SH-SY5Y (cell line): ENCODE measurements around the gene SMYD3.

Source experiments
- GATA2 ChIP-seq: IDR thresholded peaks from 2 replicates; pipeline ENCODE4 v1.6.1; 2011; ENCODE audit warnings: mild to moderate bottlenecking, low read depth, low read length
- GATA3 ChIP-seq: IDR thresholded peaks from 2 replicates; pipeline ENCODE4 v1.6.1; 2011; ENCODE audit warnings: low read depth, mild to moderate bottlenecking, low read length, moderate library complexity

Gene SMYD3

DNA sequence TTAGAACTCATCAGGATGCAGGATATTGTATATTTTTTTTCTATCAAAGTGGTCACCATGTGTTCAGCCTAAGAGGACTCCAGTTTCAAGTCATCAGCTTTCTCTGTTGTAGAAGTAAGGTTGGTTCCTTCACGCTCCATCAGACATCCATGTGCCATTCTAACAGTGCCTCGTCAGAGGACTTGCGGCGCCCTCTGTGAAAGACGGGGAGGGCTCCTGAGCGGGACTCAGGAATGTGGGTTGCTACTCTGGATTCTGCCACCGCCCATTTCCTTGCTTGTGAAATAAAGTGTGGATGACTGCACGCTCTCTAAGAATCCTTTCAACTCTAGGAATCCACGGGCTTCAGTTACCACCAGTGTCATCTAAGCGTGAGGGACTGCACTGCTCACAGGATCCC lies 758.8 kb downstream of the SMYD3 start:
- TF ChIP-seq GATA3 (no peak), GATA2 (no peak)

DNA sequence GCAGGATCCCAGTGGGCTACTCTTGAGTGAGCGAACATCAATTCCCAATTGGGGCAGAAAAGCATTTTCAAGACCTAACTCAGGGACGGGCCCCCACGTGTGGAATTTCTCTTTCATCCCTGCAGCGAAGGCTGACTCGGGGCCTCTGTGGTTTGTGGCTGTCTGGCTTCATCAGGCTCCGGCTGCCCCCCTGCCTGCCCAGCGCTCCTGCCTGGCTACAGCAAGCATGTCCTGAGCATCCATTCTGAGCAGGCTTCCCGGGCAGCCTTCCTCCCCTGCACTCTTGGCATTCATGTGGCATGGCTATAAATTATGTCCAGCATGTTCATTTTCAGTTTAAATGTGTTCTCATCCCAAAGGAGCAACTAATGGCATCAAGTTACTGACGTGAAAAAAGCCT lies 764.2 kb downstream of the SMYD3 start:
- TF ChIP-seq GATA2, result no peak
- no peak for TF ChIP-seq GATA3

DNA sequence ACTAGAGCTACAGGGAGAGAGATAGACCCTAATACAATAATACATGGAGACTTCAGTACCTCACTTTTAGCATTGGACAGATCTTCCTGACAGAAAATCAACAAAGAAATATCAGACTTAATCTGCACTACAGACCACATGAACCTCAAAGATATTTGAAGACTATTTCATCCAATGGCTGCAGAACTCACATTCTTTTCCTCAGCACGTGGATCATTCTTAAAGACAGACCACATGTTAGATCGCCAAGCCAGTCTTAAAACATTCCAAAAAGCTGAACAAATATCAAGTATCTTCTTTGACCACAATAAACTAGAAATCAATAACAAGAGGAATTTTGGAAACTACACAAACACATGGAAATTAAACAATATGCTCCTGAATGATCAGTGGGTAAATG lies 776.3 kb downstream of the SMYD3 start:
- TF ChIP-seq GATA2, result no peak
- TF ChIP-seq GATA3, result no peak

DNA sequence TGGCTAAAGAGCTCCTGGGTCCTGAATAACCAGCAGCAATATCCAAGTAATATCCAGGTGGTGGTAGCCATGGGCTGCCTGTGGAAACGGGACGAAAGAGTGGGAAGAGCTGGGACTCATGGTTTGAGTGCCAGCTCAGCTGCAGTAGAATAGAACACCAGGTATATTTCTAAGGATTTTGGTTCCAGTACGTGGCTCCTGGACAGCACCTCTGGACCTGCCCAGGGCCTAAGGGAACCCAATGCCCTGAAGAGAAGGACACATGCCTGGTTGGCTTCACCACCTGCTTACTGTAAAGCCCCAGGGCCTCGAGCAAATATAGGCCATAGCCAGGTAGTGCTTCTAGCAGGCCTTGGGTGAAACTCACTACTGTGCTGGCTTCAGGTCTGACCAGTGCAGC lies 785.6 kb downstream of the SMYD3 start:
- TF ChIP-seq GATA2, result no peak
- no peak for TF ChIP-seq GATA3

GRCh38 chr1:245718951-245719350 lies 788.1 kb downstream of the SMYD3 start:
- TF ChIP-seq GATA3 (no peak), GATA2 (no peak)

- TF ChIP-seq GATA3 (no peak), GATA2 (no peak)
Observed at GRCh38 chr1:245718123-245718522, 789.0 kb downstream of the SMYD3 start.

GRCh38 chr1:245717611-245718010 lies 789.5 kb downstream of the SMYD3 start:
- TF ChIP-seq GATA3 (no peak), GATA2 (no peak)

DNA sequence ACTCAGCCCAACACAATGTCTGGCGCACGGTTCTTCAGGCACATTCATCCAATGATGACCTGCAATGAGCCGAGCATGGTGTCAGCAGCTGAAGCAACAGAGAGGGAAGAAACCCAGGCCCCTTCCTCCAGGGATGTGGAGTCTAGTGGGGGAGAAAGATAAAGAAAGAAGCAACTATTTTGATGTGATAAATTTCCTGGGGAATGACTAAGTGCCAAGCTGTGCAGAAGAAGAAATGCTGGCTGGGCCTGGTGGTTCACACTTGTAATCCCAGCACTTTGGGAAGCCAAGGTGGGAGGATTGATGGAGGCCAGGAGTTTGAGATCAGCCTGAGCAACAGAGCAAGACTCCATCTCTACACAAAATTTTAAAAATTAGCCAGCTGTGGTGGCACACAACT lies 790.5 kb downstream of the SMYD3 start:
- TF ChIP-seq GATA2, result no peak
- no peak for TF ChIP-seq GATA3

DNA sequence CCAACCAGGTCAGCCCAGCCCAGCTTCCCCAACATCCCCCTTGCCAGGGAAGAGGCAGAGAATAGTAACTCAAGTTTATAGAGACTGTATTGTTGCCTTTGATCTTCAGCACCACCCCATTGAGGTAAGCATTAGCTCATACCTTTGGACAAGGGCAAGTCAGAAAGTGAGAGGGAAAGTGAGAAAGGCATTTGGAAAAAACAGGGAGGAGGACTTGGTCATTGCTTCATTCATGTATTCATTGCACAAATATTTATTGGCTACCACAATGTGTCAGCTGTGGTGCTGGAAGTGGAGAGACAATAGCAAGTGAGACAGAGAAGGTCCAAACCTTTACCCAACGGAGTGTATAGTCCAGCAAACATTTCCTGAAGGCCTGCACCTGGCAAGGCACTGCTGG lies 791.1 kb downstream of the SMYD3 start:
- TF ChIP-seq GATA3 (no peak), GATA2 (no peak)

- TF ChIP-seq GATA3 (no peak), GATA2 (no peak)
Observed at GRCh38 chr1:245715291-245715701, 791.8 kb downstream of the SMYD3 start.

DNA sequence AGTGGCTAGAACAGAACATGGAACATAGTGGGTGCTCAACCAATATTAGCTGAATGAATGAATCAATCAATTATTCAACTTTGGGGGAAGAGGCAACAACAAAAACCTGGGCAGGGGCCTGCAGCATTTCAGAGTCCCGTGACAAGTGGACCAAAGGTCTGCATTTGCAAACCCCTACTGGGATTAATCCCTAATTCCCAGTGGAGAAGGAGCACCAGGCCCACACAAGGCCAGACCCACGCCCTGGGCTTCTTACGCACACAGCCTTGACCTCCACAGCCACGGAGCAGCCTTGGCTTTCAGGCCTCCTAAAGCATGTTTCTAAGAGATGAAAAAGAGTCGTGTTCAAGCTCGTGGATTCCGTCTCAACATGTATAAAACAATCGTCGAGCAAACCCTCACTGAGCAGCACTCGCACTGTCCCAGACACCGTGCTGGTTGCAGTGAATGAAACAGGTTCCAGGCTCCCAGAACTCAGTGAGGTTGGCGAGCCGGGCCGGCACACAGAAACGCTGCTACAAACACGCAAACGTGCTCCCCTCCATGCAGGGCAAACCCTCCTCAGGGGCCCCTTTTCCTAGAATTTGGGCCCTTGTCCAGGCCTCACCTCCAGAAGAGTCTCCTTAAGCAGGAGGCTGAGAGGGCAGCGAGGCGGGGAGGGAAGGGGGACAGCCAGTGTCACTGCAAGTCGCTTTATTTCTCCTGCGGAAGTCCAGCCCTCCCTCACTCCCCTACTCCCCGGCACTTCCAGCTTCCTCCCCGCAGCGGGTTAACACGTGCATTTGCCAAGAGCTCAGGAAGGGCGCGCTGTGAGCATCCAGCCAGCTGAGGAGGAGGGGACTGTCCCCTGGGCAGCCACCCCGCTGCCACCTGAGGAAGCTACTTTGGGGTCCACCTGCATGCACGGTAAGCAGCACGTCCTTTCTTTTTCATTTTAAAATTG lies 795.8 kb downstream of the SMYD3 start:
- no peak for TF ChIP-seq GATA3
- no peak for TF ChIP-seq GATA2

- TF ChIP-seq GATA3, result no peak
- no peak for TF ChIP-seq GATA2
Observed at GRCh38 chr1:245707941-245708340, 799.1 kb downstream of the SMYD3 start.

DNA sequence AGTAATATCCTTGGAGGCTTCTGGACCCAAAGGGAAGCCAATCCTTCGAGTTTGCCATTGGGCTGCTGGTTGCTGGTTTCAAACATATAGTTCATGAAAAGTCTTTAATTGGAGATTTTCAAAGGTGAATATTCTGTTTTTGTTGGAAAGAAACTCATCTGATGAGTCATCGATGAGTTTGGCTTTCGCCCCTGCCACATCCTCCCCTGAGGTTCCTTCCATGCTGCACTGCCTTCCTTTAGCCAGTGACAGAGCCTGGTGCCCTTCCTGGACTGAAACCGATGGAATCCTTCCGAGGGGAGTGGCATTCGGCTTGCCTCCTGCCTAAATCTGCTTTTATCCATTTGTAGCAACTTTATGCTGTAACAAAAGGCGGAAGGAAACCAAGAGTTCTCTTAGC lies 802.3 kb downstream of the SMYD3 start:
- TF ChIP-seq GATA3, result no peak
- no peak for TF ChIP-seq GATA2

- no peak for TF ChIP-seq GATA2
- no peak for TF ChIP-seq GATA3
Observed at GRCh38 chr1:245704341-245704740, 802.7 kb downstream of the SMYD3 start.

GRCh38 chr1:245702346-245702745 lies 804.7 kb downstream of the SMYD3 start:
- TF ChIP-seq GATA2 (no peak), GATA3 (no peak)
